ENCODE results near the gene ASZ1.

The ASZ1 gene

GRCh38 chr7:117411539-117411938, 15.8 kb downstream of the ASZ1 start (continued):
- TF ChIP-seq ZNF138 (tag by site-specific recombination; IDR thresholded peaks at IDR 0.05; ENCODE audit: borderline replicate concordance) (no peak), ZNF560 (tag by site-specific recombination; IDR thresholded peaks at IDR 0.05; ENCODE audit: borderline replicate concordance) (no peak), ZNF596 (tag by site-specific recombination; IDR thresholded peaks at IDR 0.05) (no peak), HOXD13 (CRISPR knock-in tag; IDR thresholded peaks at IDR 0.05; ENCODE audit: borderline replicate concordance) (no peak), ZNF585B (tag by site-specific recombination; IDR thresholded peaks at IDR 0.05) (no peak), ZNF426 (tag by site-specific recombination; IDR thresholded peaks at IDR 0.05) (no peak), ZNF624 (tag by site-specific recombination; IDR thresholded peaks at IDR 0.05) (no peak), KLF8 (tag by site-specific recombination; IDR thresholded peaks at IDR 0.05) (no peak), WT1 (tag by site-specific recombination; IDR thresholded peaks at IDR 0.05) (no peak)
- TF ChIP-seq, protein P1, sequence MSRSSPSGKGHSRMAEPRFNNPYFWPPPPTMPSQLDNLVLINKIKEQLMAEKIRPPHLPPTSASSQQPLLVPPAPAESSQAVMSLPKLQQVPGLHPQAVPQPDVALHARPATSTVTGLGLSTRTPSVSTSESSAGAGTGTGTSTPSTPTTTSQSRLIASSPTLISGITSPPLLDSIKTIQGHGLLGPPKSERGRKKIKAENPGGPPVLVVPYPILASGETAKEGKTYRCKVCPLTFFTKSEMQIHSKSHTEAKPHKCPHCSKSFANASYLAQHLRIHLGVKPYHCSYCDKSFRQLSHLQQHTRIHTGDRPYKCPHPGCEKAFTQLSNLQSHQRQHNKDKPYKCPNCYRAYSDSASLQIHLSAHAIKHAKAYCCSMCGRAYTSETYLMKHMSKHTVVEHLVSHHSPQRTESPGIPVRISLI (tag by site-specific recombination; IDR thresholded peaks at IDR 0.05), result no peak

- Histone ChIP-seq H3K9me3 (ENCODE audit: control insufficient read depth, insufficient read depth, low read depth, low read length) (no peaks in the 10 kb centered on the region), H3K36me3 (ENCODE audit: control insufficient read depth in 2 of 2, insufficient read depth in 1 of 2, low read length in 2 of 2) (no peaks in the 10 kb centered on the region), H3K27ac (ENCODE audit: extremely low read depth, low read depth, low read length) (no peak overlapping the region), H3K4me3 (ENCODE audit: low read depth, low read length) (no peak overlapping the region), H3K4me1 (ENCODE audit: control insufficient read depth, insufficient read depth, low read length) (no peaks in the 10 kb centered on the region)
- ChIA-PET POLR2A (no interaction called here), CTCF (interaction anchor here (1.4 kb wide), 1 partner anchor 10 kb away, joined by 4 read pairs; no protein-coding TSS in a partner anchor)
- TF ChIP-seq PRDM1 (tag by site-specific recombination; IDR thresholded peaks at IDR 0.05) (no peak), ZNF169 (tag by site-specific recombination; IDR thresholded peaks at IDR 0.05) (no peak), ZNF10 (tag by site-specific recombination; IDR thresholded peaks at IDR 0.05) (no peak), ZNF514 (tag by site-specific recombination; IDR thresholded peaks at IDR 0.05) (no peak), ZNF132 (tag by site-specific recombination; IDR thresholded peaks at IDR 0.05; ENCODE audit: borderline replicate concordance) (no peak), ZNF704 (tag by site-specific recombination; IDR thresholded peaks at IDR 0.05) (no peak), ZNF530 (tag by site-specific recombination; IDR thresholded peaks at IDR 0.05; ENCODE audit: low read depth) (no peak), ZNF610 (tag by site-specific recombination; IDR thresholded peaks at IDR 0.05; ENCODE audit: borderline replicate concordance) (no peak), ZFP3 (tag by site-specific recombination; IDR thresholded peaks at IDR 0.05; ENCODE audit: low read depth) (no peak), KLF8 (tag by site-specific recombination; IDR thresholded peaks at IDR 0.05) (no peak), ZNF292 (tag by site-specific recombination; IDR thresholded peaks at IDR 0.05; ENCODE audit: borderline replicate concordance, low read depth) (no peak), ZBTB48 (tag by site-specific recombination; IDR thresholded peaks at IDR 0.05) (no peak), ZNF335 (tag by site-specific recombination; conservative IDR thresholded peaks at IDR 0.05) (no peak), ZNF16 (tag by site-specific recombination; IDR thresholded peaks at IDR 0.05; ENCODE audit: low read depth) (no peak), RBAK (tag by site-specific recombination; IDR thresholded peaks at IDR 0.05) (no peak), SALL2 (tag by site-specific recombination; IDR thresholded peaks at IDR 0.05; ENCODE audit: borderline replicate concordance) (no peak)
- TF ChIP-seq, protein P2, sequence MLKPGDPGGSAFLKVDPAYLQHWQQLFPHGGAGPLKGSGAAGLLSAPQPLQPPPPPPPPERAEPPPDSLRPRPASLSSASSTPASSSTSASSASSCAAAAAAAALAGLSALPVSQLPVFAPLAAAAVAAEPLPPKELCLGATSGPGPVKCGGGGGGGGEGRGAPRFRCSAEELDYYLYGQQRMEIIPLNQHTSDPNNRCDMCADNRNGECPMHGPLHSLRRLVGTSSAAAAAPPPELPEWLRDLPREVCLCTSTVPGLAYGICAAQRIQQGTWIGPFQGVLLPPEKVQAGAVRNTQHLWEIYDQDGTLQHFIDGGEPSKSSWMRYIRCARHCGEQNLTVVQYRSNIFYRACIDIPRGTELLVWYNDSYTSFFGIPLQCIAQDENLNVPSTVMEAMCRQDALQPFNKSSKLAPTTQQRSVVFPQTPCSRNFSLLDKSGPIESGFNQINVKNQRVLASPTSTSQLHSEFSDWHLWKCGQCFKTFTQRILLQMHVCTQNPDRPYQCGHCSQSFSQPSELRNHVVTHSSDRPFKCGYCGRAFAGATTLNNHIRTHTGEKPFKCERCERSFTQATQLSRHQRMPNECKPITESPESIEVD (tag by site-specific recombination; IDR thresholded peaks at IDR 0.05), result no peak
- TF ChIP-seq, protein P3, sequence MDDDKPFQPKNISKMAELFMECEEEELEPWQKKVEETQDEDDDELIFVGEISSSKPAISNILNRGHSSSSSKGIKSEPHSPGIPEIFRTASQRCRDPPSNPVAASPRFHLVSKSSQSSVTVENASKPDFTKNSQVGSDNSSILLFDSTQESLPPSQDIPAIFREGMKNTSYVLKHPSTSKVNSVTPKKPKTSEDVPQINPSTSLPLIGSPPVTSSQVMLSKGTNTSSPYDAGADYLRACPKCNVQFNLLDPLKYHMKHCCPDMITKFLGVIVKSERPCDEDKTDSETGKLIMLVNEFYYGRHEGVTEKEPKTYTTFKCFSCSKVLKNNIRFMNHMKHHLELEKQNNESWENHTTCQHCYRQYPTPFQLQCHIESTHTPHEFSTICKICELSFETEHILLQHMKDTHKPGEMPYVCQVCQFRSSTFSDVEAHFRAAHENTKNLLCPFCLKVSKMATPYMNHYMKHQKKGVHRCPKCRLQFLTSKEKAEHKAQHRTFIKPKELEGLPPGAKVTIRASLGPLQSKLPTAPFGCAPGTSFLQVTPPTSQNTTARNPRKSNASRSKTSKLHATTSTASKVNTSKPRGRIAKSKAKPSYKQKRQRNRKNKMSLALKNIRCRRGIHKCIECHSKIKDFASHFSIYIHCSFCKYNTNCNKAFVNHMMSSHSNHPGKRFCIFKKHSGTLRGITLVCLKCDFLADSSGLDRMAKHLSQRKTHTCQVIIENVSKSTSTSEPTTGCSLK (tag by site-specific recombination; IDR thresholded peaks at IDR 0.05), result no peak
Observed at GRCh38 chr7:117408831-117409230, 18.5 kb downstream of the ASZ1 start.
